SHP77 (cell line): ENCODE results near the gene CAPZB.
"Not testable (repeated sequence)": the region's sequence is repeated elsewhere in the genome, so short reads cannot be mapped to it uniquely, and the experiment has no call there.

Experiments
- DNase-seq, 2 experiments: peaks; one replicate each; lab custom pipeline; 2025; lab: John Stamatoyannopoulos, UW

CAPZB gene

GRCh38 chr1:19310720-19311502 is 174.4 kb downstream of the CAPZB start:
- no peak for DNase-seq

- no peak for DNase-seq
These were observed 175.3 kb downstream of the CAPZB start for GRCh38 chr1:19310061-19310460.

- no peak for DNase-seq
These were observed 176.1 kb downstream of the CAPZB start for GRCh38 chr1:19309123-19309813.

- DNase-seq: no peak
These were observed 176.8 kb downstream of the CAPZB start for GRCh38 chr1:19308509-19308907.

- DNase-seq: no peak
These were observed 177.4 kb downstream of the CAPZB start for GRCh38 chr1:19307794-19308508.

GRCh38 chr1:19306941-19307340 is 178.4 kb downstream of the CAPZB start:
- DNase-seq: no peak

GRCh38 chr1:19305880-19306279 is 179.5 kb downstream of the CAPZB start:
- no peak for DNase-seq

- DNase-seq: not testable (repeated sequence)
These were observed 181.3 kb downstream of the CAPZB start for GRCh38 chr1:19304081-19304480.

GRCh38 chr1:19300211-19300610 is 185.1 kb downstream of the CAPZB start:
- DNase-seq: peak; percentile 31 to 34

GRCh38 chr1:19294638-19295037 is 190.7 kb downstream of the CAPZB start:
- DNase-seq: no peak

- no peak for DNase-seq
These were observed 196.1 kb downstream of the CAPZB start for GRCh38 chr1:19289244-19289643.
